Measurements from ENCODE around the gene RIMBP2.

The RIMBP2 gene, protein sequence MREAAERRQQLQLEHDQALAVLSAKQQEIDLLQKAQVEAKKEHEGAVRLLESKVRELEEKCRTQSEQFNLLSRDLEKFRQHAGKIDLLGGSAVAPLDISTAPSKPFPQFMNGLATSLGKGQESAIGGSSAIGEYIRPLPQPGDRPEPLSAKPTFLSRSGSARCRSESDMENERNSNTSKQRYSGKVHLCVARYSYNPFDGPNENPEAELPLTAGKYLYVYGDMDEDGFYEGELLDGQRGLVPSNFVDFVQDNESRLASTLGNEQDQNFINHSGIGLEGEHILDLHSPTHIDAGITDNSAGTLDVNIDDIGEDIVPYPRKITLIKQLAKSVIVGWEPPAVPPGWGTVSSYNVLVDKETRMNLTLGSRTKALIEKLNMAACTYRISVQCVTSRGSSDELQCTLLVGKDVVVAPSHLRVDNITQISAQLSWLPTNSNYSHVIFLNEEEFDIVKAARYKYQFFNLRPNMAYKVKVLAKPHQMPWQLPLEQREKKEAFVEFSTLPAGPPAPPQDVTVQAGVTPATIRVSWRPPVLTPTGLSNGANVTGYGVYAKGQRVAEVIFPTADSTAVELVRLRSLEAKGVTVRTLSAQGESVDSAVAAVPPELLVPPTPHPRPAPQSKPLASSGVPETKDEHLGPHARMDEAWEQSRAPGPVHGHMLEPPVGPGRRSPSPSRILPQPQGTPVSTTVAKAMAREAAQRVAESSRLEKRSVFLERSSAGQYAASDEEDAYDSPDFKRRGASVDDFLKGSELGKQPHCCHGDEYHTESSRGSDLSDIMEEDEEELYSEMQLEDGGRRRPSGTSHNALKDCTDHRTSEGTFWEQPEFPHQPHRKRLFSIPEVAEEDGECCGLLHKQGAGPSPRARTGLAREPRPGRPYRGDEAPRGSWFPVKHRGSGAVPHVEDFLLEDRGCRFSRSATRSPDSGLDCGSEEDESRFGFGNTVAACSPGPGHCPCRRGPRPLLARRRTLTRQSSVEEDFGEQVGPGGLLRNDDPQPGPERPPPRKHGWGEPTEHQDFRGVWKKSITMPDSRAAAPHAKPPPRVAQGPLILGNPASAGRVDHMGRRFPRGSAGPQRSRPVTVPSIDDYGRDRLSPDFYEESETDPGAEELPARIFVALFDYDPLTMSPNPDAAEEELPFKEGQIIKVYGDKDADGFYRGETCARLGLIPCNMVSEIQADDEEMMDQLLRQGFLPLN (N-terminal part only)

DNA sequence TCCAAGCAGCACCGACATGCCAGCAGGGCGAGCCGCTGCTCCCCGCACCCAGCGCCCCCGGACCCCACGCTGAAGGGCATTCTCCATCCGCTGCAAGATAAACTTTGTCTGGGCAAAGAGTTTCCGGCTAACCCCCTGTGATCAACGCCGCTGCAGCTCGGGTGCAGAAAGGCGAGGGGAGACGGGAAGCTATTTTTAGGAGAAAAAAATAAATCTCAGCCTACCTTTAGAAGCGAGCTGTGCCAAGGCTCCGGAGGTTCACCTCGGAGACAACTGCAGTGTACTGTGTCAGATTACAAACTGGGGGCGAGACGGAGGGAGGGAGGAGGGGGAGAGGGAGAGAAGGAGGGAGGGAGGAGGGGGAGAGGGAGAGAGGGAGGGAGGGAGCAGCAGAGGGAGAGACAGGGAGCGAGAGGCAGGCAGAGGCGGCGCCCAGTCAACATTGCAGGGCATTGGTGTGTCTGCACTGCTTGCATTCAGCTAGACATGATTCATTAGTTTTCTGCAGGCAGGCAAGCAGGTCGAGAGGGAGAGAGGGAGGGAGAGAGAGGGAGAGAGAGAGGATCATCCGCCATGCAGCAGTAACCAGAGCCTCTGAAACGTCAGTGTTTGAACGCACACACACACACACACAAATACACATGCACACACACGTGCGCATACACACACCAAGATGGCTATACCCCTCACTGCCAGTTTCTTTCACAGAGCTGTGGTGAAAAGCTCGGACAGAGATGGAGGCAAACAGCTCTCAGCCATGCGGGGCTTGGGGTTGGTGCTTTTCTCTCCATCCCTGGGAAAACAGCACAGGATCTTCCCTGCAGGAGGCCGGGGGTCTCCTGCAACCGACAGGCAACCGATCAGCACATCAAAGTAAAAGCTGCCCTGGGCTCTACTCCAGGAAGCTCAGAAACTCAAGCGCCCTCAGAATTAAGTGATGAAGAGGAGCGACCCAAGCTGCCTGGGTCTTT lies at the start of gene RIMBP2:
Gene RIMBP2, minus strand, starts transcription at position 302 of the 971 bp plus-strand sequence. CDS start 237,286 bp downstream, outside the sequence.
- no peak for DNase-seq (ENCODE audit: low spot score)
- TF ChIP-seq, protein P1, sequence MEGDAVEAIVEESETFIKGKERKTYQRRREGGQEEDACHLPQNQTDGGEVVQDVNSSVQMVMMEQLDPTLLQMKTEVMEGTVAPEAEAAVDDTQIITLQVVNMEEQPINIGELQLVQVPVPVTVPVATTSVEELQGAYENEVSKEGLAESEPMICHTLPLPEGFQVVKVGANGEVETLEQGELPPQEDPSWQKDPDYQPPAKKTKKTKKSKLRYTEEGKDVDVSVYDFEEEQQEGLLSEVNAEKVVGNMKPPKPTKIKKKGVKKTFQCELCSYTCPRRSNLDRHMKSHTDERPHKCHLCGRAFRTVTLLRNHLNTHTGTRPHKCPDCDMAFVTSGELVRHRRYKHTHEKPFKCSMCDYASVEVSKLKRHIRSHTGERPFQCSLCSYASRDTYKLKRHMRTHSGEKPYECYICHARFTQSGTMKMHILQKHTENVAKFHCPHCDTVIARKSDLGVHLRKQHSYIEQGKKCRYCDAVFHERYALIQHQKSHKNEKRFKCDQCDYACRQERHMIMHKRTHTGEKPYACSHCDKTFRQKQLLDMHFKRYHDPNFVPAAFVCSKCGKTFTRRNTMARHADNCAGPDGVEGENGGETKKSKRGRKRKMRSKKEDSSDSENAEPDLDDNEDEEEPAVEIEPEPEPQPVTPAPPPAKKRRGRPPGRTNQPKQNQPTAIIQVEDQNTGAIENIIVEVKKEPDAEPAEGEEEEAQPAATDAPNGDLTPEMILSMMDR (IDR thresholded peaks at IDR 0.05; ENCODE audit: borderline replicate concordance, control extremely low read depth, extremely low read depth, insufficient read depth, missing control alignments) = no peak
- in situ Hi-C loops (cut with MboI; ENCODE audit: low sequenced_read_pairs, unreplicated experiment) = no loop called here

DNA sequence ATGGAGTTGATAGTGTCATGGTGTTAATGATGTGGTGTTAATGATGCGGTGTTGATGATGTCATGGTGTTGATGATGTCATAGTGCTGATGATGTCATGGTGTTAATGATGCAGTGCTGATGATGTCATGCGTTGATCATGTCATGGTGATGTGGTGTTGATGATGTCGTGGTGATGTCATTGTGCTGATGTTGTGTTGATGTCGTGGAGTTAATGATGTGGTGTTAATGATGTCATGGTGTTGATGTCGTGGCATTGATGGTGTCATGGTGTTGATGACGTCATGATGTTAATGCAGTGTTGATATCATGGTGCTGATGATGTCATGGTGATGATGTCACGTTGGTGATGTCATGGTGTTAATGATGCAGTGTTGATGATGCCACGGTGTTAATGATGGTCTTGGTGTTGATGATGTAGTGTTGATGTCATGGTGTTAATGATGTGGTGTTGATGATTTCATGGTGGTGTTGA lies 49.1 kb upstream of the RIMBP2 start:
- in situ Hi-C loops (cut with MboI; ENCODE audit: low sequenced_read_pairs, unreplicated experiment) = loop anchor here (10.0 kb wide), 1 partner anchor 50 kb away; no protein-coding TSS in a partner anchor
- TF ChIP-seq, protein P1 (IDR thresholded peaks at IDR 0.05; ENCODE audit: borderline replicate concordance, control extremely low read depth, extremely low read depth, insufficient read depth, missing control alignments) = no peak
- no peak for DNase-seq (ENCODE audit: low spot score)

DNA sequence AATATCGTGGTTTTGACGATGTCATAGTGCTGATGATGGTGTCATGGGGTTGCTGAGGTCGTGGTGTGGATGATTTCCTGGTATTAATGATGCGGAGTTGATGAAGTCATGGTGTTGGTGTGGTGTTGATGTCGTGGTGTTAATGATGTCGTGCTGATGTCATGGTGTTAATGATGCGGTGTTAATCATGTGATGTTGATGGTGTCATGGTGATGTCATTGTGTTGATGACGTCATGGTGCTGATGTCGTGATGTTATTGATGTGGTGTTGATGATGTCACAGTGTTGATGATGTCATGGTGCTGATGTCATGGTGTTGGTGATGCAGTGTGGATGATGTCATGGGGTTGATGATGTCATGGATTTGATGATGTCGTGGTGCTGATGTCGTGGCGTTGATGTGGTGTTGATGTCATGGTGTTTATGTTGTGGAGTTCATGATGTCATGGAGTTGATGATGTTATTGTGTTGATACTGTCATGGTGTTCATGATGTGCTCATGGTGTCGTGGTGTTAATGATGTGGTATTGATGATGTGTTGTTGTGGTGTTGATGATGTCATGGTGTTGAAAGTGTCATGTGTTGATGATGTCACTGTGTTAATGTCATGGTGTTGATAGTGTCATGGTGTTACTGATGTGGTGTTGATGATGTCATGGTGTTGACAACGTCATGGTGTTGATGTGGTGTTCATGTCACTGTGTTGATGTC lies 48.5 kb upstream of the RIMBP2 start:
- no peak for DNase-seq (ENCODE audit: low spot score)
- TF ChIP-seq, protein P1 (IDR thresholded peaks at IDR 0.05; ENCODE audit: borderline replicate concordance, control extremely low read depth, extremely low read depth, insufficient read depth, missing control alignments) = no peak
- in situ Hi-C loops (cut with MboI; ENCODE audit: low sequenced_read_pairs, unreplicated experiment) = loop anchor here (10.0 kb wide), 1 partner anchor 50 kb away; no protein-coding TSS in a partner anchor

DNA sequence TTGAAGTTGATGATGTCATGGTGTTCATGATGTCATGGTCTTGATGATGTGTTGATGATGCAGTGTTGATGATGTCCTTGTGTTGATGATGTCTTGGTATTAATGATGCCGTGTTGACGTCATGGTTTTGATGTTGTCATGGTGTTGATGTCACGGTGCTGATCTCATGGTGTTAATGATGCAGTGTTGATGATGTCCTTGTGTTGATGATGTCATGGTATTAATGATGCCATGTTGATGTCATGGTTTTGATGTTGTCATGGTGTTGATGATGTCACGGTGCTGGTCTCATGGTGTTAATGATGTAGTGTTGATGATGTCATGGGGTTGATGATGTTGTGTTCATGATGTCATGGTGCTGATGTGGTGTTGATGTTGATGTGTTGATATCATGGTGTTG lies 48.0 kb upstream of the RIMBP2 start:
- in situ Hi-C loops (cut with MboI; ENCODE audit: low sequenced_read_pairs, unreplicated experiment) = loop anchor here (10.0 kb wide), 1 partner anchor 51 kb away; no protein-coding TSS in a partner anchor
- no peak for DNase-seq (ENCODE audit: low spot score)
- TF ChIP-seq, protein P1 (IDR thresholded peaks at IDR 0.05; ENCODE audit: borderline replicate concordance, control extremely low read depth, extremely low read depth, insufficient read depth, missing control alignments) = no peak

DNA sequence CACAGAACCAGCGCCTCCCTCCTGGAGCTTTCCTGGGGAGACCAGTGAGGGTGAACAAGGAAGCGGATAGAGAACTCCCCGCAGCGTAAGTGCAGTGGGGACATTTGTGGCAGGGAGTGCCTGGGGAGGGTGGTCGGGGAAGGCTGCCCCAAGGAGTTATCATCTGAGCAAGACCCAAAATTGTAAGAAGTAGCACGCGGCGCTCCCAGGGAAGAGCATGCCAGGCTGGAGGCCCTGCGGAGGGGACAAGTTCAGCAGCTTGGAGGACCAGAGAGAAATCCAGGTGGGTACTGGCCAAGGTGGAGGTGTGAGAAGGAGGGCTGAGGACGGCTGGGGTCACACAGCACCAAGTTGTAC lies 46.2 kb upstream of the RIMBP2 start:
- TF ChIP-seq, protein P1 (IDR thresholded peaks at IDR 0.05; ENCODE audit: borderline replicate concordance, control extremely low read depth, extremely low read depth, insufficient read depth, missing control alignments) = no peak
- DNase-seq (ENCODE audit: low spot score) = no peak
- in situ Hi-C loops (cut with MboI; ENCODE audit: low sequenced_read_pairs, unreplicated experiment) = loop anchor here (10.0 kb wide), 1 partner anchor 53 kb away; no protein-coding TSS in a partner anchor
